22Rv1 (cell line): Measurements from ENCODE around the gene RNF111.

Experiments
- ZFX ChIP-seq: fragments of 450-650 bp; IDR thresholded peaks from 2 replicates; pipeline ENCODE4 v1.6.1; 2017; ENCODE audit warnings: antibody characterized with exemption, borderline replicate concordance
- TF ChIP-seq, protein P1 (sequence below): fragments of 450-650 bp; IDR thresholded peaks from 2 replicates; pipeline ENCODE4 v1.5.1; 2017; ENCODE audit warnings: mild to moderate bottlenecking

GRCh38 chr15:58987491-58988005 is at the start of gene RNF111:
- TF ChIP-seq, protein P1, sequence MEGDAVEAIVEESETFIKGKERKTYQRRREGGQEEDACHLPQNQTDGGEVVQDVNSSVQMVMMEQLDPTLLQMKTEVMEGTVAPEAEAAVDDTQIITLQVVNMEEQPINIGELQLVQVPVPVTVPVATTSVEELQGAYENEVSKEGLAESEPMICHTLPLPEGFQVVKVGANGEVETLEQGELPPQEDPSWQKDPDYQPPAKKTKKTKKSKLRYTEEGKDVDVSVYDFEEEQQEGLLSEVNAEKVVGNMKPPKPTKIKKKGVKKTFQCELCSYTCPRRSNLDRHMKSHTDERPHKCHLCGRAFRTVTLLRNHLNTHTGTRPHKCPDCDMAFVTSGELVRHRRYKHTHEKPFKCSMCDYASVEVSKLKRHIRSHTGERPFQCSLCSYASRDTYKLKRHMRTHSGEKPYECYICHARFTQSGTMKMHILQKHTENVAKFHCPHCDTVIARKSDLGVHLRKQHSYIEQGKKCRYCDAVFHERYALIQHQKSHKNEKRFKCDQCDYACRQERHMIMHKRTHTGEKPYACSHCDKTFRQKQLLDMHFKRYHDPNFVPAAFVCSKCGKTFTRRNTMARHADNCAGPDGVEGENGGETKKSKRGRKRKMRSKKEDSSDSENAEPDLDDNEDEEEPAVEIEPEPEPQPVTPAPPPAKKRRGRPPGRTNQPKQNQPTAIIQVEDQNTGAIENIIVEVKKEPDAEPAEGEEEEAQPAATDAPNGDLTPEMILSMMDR, result no peak
- no peak for TF ChIP-seq ZFX
